HG02870 (cell line): ENCODE data around the gene CCDC85B.

Source experiments
- ATAC-seq: cut with Tn5 transposase; IDR thresholded peaks from one replicate; pipeline ENCODE4 v1.9.1; 2021; ENCODE audit warnings: mild to moderate bottlenecking, moderate library complexity; ENCODE audit not compliant: unreplicated experiment

Gene CCDC85B

GRCh38 chr11:65868076-65868667 lies 22.3 kb upstream of the CCDC85B start:
- no peak for ATAC-seq

GRCh38 chr11:65868907-65869306 lies 21.6 kb upstream of the CCDC85B start:
- no peak for ATAC-seq

DNA sequence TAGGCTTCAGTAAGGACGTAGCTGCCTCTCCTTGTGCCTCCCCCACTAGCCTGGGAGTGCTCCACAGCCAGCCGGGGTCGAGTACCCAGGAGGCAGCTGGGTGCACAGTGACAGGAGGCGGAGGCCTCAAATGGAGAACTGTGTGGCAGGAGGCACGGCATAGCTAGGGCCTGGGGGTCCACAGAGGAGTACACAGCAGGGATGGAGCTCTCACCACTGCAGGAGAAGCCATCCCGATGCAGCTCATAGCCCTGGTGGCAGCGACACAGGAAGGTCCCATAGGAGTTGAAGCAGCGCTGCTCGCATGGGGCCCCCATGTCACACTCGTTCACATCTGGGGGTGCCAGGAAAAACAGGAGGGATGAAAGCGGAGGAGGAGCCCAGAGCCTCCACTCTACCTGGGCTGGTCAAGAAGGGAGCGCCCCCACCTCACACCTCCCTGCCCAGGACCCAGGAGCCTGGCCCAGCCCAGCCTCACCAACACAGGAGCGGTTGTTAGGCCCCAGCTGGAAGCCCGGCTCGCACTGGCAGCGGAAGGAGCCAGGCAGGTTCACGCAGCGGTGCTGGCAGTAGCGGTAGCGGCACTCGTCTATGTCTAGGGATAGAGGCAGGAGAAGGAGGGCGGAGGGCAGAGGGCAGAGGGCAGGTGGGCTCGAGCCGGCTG lies 20.7 kb upstream of the CCDC85B start:
- no peak for ATAC-seq

- no peak for ATAC-seq
Measured at GRCh38 chr11:65870307-65870658, 20.2 kb upstream of the CCDC85B start.

DNA sequence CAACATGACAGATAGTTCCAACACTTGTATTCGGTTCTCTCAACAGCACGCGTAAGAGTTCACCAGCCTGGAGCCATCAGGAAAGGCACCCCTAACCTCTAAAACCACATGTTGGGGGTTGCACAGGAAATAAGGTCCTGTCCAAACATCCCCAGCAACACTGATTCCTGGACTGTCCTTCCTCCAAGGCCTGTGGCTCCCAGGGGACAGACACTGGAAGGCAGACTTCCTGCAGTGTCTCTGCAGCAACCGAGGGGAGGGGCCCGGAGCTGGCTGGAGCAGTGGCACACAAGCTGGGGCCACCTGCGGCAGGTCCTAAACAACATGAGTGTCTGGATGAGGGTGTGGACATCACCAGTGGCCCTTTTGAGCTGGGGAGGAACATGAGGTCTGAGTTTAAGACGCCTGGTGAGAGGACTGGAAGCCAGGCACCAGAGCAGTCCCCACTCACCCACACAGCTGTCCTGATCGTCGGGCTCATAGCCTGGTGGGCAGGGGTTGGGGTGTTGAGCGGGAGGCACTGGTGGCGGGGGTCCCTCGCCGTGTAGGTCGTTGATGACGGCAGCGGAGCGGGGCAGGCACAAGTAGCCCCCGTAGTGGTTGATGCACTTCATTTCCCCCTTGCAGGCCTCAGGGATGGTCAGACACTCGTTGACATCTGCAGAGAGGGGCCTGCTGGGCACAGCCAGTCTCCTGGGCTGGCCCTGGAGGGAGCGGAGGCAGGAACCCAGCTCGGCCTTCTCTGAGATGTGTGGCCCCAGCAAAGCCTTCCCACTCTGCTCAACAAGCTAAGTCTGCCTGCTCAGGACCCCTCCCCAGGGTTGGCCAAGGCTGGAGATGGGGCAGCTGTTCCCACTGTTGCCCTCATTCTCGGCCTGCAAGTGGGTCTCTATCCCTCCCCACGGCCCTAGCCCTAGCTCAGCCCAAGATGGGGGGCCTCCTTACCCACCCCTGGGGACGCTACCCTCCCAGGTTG lies 19.5 kb upstream of the CCDC85B start:
- ATAC-seq, result no peak

- no peak for ATAC-seq
Measured at GRCh38 chr11:65871811-65872548, 18.5 kb upstream of the CCDC85B start.

- ATAC-seq, result no peak
Measured at GRCh38 chr11:65872586-65873317, 17.7 kb upstream of the CCDC85B start, which contains the start of gene EFEMP2. TSS of gene EFEMP2 (minus strand) at chr11:65872800. CDS start at chr11:65872354, 446 bp downstream.

DNA sequence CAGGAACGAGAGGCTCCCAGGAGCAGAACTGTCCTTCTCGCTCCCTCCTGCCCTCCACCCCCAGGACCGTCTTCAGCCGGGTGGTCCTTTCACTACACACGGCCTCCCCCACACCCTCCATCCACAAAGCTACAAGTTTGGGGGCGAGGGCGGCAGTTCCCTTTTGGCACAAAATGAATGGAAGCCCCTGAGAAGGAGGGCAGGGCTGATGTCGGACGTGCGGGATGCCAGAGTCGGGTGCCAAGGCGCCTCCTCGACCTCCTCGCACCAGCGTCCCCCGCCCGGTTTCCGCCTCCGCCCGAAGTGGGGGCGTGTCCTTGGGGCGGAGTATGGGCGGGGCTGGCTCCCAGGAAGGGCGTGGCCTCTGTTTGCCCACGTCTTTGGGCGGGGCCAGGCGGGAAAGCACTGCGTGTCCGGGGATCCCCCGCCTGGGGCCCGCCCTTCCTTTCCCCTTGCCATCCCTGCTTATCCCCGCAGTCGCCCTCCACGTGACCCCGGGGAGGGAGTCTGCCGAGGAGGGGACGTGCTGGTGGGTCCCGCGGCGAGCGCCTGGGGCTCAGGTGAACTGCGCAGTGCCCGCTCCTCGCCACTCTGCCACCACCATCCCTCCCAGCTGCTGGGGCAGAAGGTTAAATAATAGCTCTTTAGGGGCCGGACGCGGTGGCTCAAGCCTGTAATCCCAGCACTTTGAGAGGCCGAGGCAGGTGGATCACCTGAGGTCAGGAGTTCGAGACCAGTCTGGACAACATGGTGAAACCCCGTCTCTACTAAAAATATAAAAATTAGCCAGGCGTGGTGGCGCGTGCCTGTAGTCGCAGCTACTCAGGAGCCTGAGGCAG lies 16.9 kb upstream of the CCDC85B start:
- peak; percentile 80 for ATAC-seq

DNA sequence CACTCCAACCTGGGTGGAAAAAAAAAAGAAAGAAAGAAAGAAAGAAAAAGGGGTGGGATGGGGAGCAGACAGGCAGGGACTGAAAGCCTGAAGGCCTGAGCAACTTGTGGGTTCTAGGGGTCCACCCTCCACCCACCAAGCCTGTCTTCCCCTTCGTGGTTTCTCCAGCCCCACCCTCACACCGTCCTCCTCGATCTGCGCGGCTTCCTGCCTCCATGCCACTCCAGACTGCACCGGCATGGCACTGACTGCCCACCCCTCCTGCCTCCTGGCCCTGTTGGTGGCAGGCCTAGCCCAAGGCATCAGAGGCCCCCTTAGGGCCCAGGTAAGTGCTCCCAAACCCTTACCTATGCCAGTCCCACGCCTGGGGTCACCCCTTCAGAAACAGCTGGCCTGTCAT lies 10.9 kb upstream of the CCDC85B start, which contains the start of gene CTSW:
TSS of gene CTSW (plus strand) at position 221 of the 400 bp plus-strand sequence. CDS start at position 239, 18 bp downstream.
- no peak for ATAC-seq

GRCh38 chr11:65880027-65880426 lies 10.4 kb upstream of the CCDC85B start:
- no peak for ATAC-seq

- ATAC-seq, result no peak
Measured at GRCh38 chr11:65880844-65881421, 9.5 kb upstream of the CCDC85B start.

DNA sequence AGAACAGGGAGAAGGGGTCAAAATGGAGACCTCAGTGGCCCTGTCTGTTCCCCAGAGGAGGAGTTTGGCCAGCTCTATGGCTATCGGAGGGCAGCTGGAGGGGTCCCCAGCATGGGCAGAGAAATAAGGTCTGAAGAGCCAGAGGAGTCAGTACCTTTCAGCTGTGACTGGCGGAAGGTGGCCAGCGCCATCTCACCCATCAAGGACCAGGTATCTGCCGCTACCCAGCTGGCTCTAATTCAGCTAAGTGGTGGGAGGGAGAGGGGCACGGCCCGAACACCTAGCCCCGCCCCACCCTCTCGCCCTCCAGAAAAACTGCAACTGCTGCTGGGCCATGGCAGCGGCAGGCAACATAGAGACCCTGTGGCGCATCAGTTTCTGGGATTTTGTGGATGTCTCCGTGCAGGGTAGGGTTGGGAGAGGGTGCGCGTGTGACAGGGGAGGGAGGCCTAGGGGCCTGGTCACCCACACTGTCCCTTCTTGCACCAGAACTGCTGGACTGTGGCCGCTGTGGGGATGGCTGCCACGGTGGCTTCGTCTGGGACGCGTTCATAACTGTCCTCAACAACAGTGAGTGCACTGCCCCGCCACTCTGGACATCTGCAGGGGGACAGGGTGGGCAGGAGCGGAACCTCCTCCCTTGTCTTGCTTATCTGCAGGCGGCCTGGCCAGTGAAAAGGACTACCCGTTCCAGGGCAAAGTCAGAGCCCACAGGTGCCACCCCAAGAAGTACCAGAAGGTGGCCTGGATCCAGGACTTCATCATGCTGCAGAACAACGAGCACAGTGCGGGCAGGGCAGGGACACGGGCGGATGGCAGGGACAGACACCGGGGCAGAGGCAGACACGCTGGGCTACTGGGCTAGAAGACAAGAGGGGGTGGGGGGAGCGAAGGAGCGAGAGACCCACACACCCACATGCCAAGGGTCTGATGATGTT lies 8.1 kb upstream of the CCDC85B start:
- no peak for ATAC-seq

GRCh38 chr11:65883058-65883761 lies 7.3 kb upstream of the CCDC85B start:
- no peak for ATAC-seq

DNA sequence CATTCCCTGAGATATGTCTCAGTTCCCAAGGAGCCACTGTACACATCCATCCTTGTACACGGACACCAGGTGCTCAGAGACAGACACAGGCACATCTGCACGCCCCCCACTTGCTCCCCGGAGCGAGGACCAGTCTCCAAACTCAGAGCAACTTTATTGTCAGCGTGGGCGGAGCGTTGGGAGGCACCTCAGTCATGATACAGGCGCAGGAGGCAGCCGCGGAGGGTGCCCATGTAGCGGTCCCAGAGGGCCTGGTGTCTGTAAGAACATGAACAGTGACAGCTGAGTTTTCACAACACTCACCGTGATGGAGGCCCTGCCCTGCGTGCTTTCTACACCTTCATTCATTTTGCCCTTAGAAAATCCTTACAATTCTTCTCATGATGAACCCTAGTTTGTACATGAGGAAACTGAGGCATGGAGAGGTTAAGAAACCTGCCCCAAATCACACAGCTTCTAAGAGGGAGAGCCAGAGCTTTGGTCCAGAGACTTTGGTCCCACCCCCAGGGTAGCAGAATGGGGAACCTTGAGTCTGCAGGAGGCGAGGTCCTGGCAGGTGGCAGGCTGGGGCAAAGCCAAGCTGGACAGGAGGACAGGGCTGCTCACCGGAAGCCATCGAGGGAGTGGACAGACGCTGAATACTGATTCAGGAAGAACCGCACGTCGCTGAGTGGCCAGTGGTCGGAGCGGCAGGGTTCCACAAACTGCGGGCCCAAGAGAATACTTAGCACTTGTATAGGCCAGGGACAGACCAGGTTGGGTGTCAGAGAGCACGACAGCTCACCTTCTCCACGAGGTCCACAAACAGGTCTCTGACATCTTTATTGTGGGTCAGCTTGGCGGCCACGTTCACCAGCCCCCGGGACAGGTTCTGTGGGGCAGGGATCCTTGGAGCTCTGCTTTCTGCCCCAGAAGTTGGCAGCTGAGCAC lies 6.4 kb upstream of the CCDC85B start:
- ATAC-seq, result no peak

DNA sequence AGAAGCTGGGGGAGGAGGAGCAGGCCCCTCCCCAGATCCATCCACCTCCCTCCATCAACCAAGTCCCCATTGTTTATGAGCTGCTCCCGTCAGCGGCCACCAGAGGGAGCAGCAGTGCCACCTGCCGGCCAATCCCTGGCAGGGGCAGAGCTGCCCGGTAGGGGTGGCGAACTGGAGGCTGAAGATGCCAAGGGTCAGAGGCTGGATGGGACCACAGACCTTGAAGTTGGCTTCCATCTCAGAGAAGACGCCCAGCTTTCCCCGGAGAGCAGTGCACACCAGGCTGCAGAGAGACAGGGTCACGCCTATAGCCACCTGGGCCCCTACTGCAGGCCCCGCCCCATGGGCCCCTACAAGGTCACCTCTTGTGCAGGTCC lies 5.8 kb upstream of the CCDC85B start:
- no peak for ATAC-seq

DNA sequence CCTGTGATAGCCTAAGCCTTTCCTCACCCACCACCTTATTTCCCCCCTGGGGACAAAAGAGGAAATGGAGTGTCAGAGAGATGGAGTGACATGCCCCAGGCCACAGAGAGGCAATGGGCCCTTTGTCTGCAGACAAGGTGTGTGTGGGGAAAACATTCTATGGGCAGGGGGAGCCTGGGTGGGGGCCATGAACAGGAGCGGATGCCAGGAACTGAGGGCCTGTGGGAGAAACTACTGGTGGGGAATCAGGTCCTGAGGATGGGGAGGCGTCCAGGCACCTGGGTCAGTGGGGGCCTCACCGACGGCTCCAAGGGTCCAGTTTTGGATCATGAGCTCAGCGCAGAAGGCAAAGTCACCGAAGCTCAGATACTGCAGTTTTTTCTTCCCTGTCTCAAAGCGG lies 5.2 kb upstream of the CCDC85B start:
- no peak for ATAC-seq
